ENCODE measurements around the gene NTRK1. TPM values are rescaled to one million over a fixed set of nuclear protein-coding genes. Genes with fewer than 3 reads are reported as not detected.

Gene NTRK1
- total RNA-seq, 1 donor from 2014 or later = 6.6 TPM

DNA sequence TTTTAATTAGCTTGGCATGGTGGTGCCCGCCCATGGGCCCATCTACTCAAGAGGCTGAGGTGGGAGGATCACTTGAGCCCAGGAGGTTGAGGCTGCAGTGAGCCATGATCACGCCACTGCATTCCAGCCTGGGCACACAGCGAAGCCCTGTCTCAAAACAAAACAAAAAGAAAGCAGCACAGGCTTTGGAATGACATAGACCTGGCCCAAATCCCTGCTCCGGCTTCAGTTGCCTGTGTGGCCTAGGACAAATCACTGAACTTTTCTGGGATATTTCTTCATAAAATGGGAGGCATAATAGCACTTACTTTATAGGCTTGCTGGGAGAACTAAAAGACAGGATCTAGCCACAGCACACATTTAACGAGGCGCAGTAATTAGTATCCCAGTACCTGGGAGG, 35.3 kb downstream of the NTRK1 start:
- peak overlapping the region; percentile 68 for H3K4me3 Mint-ChIP-seq
- H3K4me1 Mint-ChIP-seq (ENCODE audit: unreplicated experiment) = peaks cover 31% of the 10 kb centered on the region
- no peaks in the 10 kb centered on the region for H3K9me3 Mint-ChIP-seq
- peak overlapping the region; percentile 60 for H3K27ac Mint-ChIP-seq
- H3K36me3 Mint-ChIP-seq = no peaks in the 10 kb centered on the region
- no peak for DNase-seq (ENCODE audit: extremely low spot score, unreplicated experiment)
- peaks cover 66% of the 10 kb centered on the region for H3K27me3 Mint-ChIP-seq
- TF ChIP-seq, protein P1, sequence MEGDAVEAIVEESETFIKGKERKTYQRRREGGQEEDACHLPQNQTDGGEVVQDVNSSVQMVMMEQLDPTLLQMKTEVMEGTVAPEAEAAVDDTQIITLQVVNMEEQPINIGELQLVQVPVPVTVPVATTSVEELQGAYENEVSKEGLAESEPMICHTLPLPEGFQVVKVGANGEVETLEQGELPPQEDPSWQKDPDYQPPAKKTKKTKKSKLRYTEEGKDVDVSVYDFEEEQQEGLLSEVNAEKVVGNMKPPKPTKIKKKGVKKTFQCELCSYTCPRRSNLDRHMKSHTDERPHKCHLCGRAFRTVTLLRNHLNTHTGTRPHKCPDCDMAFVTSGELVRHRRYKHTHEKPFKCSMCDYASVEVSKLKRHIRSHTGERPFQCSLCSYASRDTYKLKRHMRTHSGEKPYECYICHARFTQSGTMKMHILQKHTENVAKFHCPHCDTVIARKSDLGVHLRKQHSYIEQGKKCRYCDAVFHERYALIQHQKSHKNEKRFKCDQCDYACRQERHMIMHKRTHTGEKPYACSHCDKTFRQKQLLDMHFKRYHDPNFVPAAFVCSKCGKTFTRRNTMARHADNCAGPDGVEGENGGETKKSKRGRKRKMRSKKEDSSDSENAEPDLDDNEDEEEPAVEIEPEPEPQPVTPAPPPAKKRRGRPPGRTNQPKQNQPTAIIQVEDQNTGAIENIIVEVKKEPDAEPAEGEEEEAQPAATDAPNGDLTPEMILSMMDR (conservative IDR thresholded peaks at IDR 0.05) = no peak

- TF ChIP-seq, protein P1 (conservative IDR thresholded peaks at IDR 0.05) = no peak
- H3K9me3 Mint-ChIP-seq = no peaks in the 10 kb centered on the region
- no peak overlapping the region for H3K4me3 Mint-ChIP-seq
- H3K36me3 Mint-ChIP-seq = no peaks in the 10 kb centered on the region
- H3K27me3 Mint-ChIP-seq = peaks cover 65% of the 10 kb centered on the region
- H3K4me1 Mint-ChIP-seq (ENCODE audit: unreplicated experiment) = peaks cover 35% of the 10 kb centered on the region
- no peak for DNase-seq (ENCODE audit: extremely low spot score, unreplicated experiment)
- H3K27ac Mint-ChIP-seq = no peak overlapping the region
Observed at GRCh38 chr1:156896490-156897033, 35.9 kb downstream of the NTRK1 start.

- no peaks in the 10 kb centered on the region for H3K9me3 Mint-ChIP-seq
- H3K4me1 Mint-ChIP-seq (ENCODE audit: unreplicated experiment) = peaks cover 41% of the 10 kb centered on the region
- H3K27me3 Mint-ChIP-seq = peaks cover 58% of the 10 kb centered on the region
- no peak overlapping the region for H3K27ac Mint-ChIP-seq
- H3K4me3 Mint-ChIP-seq = no peak overlapping the region
- TF ChIP-seq, protein P1 (conservative IDR thresholded peaks at IDR 0.05) = no peak
- DNase-seq (ENCODE audit: extremely low spot score, unreplicated experiment) = no peak
- no peaks in the 10 kb centered on the region for H3K36me3 Mint-ChIP-seq
Observed at GRCh38 chr1:156897078-156897825, 36.6 kb downstream of the NTRK1 start.

DNA sequence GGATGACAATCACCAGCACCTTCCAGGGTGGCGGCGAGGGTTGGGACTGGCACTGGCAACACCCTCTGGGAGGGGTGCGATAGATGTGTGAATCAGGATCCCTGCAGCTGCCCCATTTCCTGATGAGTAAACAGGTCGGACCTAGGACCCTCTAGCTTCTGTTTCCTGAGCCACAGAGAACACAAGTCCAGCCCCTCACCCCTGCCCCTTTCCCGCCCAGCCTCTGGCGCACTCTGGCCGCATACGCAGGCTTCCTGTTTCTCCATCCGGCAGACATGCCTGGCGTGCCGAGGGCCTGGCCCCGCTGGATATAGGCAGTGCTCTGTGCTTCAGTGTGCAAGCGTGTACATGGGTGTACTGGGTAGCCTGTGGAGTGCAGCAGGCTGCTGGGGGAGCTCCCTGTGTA, 37.5 kb downstream of the NTRK1 start:
- Mint-ChIP-seq H3K27me3 (peaks cover 49% of the 10 kb centered on the region), H3K4me1 (ENCODE audit: unreplicated experiment) (peaks cover 47% of the 10 kb centered on the region), H3K9me3 (no peaks in the 10 kb centered on the region), H3K4me3 (no peak overlapping the region), H3K27ac (peak overlapping the region; percentile 71), H3K36me3 (no peaks in the 10 kb centered on the region)
- TF ChIP-seq, protein P1 (conservative IDR thresholded peaks at IDR 0.05) = no peak
- no peak for DNase-seq (ENCODE audit: extremely low spot score, unreplicated experiment)

DNA sequence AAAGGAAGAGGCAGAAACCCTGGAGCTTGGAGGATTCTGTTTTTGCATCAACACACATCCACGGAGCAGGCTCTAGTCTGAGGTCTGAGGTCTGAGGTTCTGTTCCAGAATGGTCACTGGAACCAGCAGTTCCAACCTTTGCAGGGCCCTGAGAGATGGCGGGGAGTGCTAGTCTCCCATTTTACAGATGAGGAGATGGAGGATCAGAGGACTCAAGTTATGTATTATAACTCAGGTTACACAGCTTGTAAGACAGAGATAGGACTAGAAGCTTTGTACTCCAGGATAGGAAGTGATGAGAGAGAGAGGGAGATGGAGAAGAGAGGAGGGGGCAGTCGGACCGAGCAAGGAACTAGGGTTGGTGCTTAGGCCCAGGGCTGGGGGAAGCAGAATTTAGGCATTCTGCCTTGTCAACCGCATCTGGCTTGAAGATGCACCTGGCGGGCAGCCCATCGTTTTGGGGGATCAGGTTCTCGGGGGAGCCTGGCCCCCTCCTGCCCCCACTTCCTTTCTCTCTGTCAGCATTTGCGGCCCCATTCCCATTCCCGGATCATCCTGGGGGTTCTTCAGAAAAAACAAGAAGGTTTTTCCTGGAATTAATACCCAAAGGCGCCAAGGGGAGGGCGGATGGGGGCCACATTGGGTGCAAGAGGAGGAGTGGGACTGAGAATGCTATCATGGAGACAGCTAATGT, 38.5 kb downstream of the NTRK1 start:
- Mint-ChIP-seq H3K27me3 (peaks cover 54% of the 10 kb centered on the region), H3K27ac (peak overlapping the region; percentile 71), H3K4me1 (ENCODE audit: unreplicated experiment) (peaks cover 56% of the 10 kb centered on the region), H3K9me3 (no peaks in the 10 kb centered on the region), H3K36me3 (no peaks in the 10 kb centered on the region), H3K4me3 (no peak overlapping the region)
- TF ChIP-seq, protein P1 (conservative IDR thresholded peaks at IDR 0.05) = no peak
- DNase-seq (ENCODE audit: extremely low spot score, unreplicated experiment) = no peak

Data from type B pancreatic cell (in vitro differentiated cells).